ENCODE results near the gene DAB2.
"Not testable (repeated sequence)": the region's sequence is repeated elsewhere in the genome, so short reads cannot be mapped to it uniquely, and the experiment has no call there.

Gene DAB2

DNA sequence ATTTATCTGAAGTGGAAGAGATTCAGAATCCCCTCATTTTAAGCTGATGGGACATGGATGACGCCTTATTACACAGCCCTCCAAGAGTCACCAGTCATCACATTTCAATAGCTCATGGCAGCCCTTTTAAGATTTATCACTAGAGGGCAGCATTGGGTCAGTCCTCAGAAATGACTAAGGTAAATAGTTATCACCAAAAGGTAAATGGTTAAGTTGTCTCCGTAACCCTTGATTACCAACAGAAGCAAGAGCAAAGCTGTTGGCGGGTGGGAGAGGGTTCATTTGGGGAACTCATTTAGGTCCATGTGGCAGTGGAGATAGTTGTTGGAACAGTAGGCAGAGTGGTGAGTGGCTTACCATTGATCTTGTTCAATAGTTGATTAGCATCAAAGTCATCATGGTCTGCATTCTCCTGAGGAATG lies 48.5 kb downstream of the DAB2 start:
- no peak for DNase-seq

DNA sequence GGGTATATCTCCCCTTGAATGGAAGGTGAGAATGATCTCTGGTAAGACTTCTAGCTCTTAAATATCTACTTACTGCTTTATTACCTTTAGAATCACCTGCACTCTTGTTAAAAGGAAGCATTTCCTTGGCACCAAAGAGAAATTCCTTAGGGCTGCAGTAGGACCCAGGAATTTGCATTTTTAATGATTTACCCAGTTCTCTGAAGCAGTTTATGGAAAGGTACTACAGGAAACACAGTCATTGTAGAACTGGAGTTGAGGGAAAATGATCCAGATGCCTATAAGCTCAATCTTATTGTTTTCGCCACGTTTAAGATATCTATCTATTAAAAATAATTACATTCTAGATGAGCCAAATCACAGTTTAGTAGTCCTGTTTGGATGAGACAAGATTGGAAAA lies 51.0 kb downstream of the DAB2 start:
- DNase-seq = no peak

DNA sequence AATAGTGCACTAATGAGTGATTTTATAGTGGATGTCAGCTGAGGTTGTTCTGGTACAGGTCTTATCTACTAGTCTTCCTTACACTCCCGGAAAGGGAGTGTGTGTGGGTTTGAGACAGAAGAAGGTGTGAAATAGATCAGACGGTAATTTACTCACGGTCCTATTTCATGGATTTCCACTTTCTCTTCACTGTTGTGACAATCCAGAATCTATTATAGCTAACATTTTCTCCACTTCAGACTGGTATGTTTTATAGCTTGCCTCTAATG lies 53.5 kb downstream of the DAB2 start:
- no peak for DNase-seq

DNA sequence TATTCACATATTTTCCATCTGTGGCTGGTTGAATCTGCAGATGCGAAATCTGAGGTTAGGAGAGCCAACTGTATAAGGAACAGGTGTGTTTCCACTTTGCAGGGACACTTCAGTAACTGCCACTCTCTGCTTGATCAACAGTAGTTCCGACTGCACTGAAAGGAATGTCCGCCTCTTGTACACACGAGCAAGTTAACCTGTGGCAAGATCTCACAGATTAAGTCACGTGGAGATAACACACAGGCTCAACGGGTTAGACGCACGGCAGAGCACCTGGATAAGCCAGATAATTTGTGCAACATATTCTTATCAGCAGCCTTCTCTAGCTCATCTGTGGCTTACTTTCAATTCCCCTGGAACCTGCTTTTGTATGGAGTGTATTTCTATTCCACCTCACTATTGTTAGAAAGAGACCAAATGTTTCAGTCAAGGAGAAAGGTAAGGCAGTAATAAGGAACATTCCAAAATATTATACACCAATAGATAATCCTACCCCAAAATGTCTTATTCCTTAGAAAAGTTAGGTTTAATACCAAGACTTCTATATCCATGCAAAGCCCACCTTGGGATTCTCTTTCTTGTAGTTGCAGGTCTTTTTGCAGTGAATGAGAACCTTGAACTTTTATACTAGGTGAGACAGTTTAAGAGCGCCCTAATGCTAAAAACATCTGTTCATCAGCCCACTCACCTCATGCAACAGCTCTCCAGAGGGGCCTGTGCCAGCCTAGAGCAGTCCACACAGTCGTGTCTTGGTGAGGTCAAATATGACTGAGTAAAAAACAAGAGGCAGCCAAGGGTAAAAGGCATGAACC lies 54.0 kb downstream of the DAB2 start:
- no peak for DNase-seq

DNA sequence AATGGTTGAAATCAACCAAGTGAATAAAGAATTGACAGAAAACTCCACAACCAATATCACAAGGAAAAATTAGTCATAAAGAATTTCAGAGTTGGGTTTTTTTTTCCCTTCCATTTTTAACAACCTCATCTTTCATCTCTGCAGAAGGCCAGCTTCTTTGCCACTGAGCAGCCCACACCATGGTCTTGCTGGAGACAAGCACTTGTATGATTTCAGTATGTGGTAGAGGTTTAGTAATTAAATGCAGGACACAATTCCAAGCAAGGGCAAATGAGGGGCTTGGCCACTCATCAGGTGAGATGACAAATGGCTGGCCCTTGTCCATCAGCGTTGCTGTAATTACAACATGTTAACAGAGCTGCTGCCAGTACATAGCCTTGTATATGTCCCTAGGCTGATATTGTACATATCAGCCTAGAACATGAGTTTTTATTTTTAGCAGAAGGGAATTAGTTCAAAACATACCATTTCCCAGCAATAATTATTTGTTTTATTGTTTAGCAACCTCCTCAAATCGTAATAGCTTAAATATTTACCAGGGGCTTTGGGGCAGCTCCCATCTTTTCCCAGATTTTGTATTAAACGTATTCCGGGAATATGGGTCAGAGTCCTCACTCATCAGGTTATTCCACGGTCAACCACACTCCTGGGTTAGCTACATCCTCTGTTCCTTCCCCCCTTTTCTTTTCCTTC lies 55.5 kb downstream of the DAB2 start:
- no peak for DNase-seq

DNA sequence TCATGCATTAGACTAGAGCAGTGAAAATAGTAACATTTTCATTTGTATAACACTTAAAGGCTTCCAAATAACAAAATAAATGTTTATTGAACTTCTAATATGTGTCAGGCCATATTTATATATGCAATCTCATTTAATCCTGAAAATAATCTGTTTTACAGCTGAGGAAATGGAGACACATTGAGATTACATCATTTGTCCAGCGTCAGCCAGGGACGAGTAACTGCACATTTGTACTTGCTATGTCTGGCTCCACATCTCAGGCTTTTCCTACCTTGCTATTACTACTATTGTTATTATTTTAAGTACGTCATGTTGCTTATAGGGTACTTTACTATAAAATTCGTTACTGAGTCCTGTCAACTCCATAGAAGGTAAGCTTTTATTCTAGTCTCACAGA lies 56.7 kb downstream of the DAB2 start:
- no peak for DNase-seq

DNA sequence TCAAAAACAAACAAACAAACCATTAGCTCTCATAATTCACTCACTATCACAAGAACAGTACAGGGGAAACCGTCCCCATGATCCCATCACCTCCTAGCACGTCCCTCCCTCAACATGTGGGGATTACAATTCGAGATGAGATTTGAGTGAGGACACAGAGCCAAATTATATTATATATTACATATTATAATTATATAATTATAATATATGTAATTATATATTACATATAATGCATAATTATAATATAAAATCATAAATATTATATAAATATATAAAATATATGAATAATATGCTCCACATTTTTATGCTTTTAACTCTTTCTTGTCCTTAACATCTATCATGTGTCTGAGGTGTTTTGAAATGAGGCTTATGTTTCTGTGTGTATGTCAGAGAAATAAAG lies 57.1 kb downstream of the DAB2 start:
- DNase-seq = no peak

DNA sequence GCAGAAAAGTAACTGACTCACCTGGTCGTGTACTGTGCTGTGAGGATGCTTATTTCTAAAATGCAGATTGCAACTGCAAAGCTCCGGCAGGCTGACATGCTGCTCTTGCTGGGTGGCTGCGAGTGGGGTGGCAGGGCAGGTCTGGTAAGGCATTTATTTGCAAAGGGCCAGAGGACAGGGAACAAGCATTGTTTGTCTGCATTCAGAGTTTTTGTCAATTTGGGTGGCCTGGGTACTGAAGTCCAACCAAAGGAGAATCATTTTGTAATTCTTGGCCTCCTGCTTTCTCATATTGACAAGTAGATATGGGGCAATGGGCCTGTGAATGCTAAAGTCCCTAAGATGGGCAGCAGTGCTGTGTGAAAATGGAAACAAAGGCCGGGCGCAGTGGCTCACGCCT lies 60.4 kb downstream of the DAB2 start, which contains the start of gene C9:
Gene C9 (minus strand): TSS at position 129 of the 400 bp plus-strand sequence. CDS start 31 bp downstream, at position 98.
- DNase-seq = no peak

DNA sequence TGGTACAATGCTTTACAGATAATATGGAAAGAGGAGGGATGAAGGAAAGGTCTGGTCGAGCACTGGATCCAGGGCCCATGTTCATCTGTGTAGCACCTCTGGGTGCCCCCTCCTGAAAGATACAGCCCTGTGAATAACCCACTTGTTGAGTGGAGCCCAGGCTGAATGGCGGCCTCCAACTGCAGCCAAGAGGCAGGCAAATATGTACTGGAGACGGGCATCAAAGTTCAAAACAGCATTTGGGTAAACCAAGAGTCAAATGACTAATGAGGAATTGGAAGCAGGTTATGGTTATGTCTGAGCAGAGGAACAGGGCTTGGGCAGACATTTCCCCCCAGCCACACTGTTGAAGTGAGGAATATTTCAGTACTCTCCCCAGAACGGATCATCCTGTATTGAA lies 61.6 kb downstream of the DAB2 start:
- DNase-seq = no peak

DNA sequence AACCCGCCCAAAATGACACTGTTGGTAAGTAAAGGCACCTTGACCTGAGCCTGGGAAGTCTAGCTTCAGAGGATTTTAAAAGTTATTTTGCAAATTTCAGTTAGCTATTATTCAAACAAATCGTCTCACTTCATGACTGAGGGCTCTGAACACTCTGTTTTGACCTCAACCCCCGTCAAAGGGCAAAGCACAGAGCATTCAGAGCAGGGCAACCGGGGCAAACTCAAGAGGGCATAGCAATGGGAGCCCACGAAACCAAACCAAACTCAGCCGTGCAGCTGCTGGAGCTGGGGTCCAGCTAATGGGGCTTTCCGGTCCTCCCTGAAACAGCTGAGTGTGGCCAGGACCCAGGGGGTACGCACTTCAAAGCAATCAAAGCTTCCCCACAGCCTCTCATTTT lies 62.1 kb downstream of the DAB2 start:
- no peak for DNase-seq

DNA sequence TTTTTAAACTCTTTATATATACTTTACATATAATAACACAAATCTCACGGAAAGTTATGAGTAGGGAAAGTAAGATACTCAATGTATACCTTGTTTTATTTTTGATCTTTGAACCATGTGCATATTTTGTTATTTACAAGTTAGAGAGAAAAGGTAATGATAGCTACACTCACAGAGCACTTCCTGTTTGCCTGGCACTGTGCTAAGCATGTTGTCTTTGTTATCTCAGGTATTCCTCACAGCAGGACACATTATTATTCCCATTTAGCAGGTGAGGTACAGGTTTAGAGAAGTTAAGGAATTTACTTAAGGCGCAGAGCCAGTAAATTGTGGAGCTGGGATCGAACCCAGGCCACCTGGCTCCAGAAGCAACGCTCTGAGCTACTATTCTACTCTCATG lies 63.5 kb downstream of the DAB2 start:
- DNase-seq = no peak

DNA sequence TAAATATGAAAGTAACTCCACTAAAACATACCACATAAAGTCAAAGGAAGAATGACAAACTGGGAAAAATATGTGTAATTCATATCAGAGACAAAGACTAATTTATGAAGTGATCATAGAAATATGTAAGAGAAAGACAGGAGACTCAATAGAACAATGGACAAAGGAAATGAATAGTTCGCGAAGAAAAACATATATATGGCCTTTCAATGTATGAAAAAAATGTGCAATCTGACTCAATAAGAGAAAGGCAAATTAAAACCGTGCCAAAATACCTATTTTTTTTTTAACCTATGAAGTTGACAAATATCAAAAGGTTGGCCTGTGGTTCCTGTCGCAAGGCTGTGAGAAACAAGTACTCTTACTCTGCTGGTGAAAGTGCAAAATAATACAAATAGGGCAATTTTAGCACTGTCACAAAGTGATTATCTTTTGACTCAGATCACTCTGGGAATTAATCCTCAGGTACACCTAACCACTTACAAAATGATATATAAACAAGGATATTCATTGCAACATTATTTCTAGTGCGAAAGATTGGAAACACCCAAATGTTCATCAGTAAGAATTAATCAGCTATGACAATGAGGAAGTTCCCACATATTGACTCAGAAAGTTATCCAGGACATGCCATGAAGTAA lies 64.2 kb downstream of the DAB2 start:
- no peak for DNase-seq

DNA sequence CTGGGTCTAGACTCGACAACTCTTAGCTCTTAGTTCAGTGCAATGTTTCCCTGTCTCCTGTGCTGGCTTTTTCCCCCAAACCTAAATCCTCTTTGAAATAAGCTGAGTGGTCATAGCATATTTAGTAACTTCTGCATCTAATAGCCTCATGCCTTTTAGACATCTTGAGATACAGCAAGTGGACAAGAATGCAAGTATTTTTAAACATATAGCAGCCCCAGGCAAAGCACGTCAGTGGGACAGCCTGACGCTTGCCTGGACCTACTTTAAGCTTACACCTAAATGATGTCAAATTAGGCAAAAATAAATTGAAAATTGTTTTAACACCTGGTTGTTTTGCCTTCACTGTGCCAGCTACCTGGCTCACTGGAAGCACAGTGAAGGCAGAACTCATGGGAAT lies 68.5 kb downstream of the DAB2 start:
- DNase-seq = no peak

DNA sequence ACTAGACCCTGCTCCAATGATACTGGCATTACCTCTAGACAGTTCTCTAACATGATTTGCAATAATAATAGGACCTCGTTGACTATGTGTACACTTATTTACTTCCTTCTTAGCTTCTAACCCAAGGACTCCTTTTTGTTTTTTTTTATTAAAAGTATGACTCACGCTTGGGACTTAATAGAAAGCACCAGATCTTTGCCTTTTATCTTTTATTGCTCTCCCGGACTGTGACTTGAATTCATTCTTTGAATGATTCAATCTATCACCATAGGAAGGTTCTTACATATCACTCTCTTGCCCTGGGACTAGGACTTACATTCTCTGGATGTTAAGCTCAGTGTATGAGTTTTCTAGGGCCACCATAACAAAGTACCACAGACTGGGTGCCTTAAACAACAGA lies 69.5 kb downstream of the DAB2 start:
- DNase-seq = no peak

DNA sequence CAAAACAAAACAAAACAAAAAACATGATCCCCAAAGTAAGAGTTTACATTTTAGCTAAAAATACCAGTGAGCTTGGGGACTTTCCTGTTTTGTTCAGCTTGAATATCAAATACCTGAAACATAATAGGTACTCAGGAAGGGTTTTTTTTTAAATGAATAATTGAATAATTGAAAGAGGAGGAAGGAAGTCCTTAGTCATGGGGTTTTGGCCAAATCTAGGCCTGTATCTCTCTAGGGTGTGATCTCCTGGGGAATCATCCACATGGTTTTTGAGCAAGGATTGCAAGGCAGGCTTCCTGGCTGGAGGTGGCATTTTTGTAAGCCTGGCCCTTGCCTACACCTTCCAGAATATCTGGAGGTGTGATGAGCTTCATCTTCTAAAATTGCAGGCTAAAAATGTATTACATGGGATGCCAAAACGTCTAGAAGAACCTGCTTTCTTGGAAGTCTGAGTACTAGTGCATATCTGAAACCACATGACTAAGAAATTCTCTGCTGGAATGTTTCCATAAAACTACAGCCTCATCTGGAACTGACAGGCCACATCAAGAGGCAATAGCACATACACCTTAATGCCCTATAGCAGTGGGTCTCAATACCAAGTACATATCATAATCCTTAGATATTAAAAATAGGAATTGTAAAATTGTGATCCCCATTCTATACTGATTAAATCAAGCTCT lies 70.9 kb downstream of the DAB2 start:
- DNase-seq = no peak

DNA sequence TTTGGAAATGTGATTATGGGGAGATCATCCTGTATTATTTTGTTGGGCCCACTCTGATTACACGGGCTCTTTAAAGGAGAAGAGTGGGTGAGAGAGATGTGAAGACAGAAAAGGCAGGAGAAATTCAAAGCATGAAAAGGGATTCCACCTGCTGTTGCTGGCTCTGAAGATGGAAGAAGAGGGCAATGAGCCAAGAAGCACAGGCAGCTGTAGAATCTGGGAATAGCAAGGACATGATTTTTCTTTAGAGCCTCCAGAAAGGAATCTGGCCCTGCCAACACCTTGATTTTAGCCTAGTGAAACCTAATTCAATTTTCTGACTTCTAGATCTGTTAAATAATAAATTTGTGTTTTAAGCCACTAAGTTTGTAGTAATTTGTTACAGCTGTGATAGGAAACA lies 71.8 kb downstream of the DAB2 start:
- DNase-seq = no peak

DNA sequence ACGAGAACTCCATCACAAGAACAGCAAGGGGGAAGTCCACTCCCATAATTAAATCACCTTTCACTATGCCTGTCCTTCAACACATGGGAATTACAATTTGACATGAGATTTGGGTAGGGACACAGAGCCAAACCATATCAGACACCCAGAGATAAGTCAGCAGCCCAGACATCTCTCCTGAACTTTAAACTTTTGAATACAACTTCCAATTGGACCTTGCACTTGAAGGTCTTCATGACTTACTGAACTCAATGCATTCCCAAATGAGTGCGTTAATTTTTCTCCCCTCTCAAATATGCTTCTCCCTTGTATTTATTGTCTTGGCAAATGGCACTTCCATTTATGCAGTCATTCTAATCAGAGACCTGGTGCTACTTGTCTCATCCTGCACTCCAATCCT lies 72.6 kb downstream of the DAB2 start:
- DNase-seq = no peak

DNA sequence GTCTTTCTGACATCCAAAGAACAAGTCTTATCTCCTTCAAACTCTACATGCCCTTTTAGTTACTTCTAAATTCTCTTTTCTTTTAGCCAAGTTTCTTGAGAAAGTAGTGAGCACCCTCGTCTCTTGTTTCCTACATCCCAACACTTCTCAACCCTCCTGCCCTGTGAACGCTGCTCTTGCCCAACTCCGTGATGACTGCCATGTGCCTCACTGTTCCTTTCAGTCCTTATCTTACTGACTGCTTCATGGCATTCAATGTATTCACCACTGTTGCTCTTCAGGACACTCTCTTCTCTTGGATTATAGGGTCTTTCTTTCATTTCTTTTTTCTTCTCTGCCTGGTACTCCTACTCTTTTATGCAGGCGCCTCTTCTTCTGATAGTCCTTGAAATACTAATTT lies 75.3 kb downstream of the DAB2 start:
- no peak for DNase-seq

DNA sequence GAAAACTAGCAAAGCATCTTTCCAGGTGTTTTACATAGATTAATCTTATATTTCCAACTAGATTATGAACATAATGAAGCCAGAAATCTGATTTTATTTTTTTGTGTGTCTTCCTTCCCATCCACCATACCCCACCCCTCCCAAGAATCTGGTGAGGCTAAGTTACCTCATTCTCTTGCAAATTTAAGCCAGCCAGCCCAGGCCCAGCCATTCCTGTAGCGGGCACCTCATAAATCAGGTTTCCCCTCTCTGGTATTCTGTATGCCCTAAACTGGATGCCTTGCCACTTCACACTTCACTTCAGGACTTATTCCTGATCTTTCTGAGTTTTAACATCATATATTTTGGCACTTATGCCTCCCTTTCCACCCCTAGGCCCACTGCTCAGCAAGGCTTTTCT lies 82.3 kb downstream of the DAB2 start:
- DNase-seq = no peak

DNA sequence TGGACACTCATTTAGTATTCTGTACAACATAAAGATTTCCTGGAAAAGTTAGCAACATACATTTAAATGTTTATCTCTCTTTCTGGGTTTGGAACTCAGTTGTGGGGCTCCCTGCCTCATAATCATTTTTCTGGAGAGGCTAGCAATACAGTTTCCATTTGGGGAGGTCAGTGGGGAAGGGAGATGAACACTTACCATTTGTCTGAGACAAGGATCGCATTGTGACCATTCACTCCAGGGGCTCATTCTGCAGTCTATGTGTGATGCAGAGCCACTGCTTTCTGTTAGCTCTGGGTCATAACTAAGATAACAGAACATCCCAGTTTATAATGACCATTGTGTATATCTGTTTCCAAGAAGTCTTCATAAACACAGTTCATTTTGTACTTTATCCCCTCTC lies 82.9 kb downstream of the DAB2 start:
- no peak for DNase-seq

DNA sequence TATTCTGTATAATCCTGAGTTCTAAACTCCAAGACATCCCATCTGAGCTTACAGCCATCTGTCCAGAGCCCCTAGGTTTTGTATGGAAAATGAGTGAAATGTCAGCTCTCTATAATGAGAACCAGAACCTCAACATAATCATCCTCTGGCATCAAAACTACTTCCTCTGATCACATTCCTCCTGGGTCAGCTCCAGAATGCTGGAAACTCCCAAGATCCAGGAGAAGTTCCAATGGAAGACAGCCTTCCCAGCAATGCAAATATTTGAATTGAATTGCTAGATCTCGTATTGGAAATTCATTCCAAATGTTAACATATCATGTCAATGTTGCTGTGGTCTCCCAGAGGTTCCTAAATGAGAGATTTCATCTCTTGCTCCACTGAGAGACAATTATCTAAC lies 84.3 kb downstream of the DAB2 start:
- DNase-seq = no peak

DNA sequence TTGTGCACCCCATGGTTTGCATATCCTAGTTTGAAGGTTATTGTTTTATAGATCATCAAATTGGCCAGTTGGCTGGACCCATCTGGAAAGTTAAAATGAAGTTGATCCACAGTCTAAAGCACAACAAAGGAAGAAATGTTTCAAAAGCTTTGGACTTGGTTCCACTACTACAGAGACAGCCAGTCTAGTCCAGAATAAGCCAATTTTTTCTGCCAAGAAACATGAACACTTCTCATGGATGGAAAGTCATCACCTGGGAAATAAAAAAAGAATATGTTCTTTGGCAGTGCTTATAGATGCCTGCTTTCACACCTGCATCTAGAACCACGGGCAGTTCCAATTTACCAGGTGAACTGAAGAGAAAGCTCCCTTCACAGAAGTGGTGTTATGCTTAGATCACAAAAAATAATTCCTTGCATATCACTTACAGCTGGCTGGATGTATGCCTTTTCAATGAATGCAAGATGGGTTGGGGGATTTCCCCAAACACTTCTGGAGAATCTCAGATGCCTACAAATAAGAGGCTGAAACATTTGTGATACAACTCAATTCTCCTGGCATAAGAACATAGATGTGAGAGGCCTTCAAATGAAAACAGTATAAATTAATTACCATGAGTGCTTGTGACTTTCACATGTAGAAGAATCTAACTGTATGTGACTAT lies 87.4 kb downstream of the DAB2 start:
- DNase-seq = no peak

DNA sequence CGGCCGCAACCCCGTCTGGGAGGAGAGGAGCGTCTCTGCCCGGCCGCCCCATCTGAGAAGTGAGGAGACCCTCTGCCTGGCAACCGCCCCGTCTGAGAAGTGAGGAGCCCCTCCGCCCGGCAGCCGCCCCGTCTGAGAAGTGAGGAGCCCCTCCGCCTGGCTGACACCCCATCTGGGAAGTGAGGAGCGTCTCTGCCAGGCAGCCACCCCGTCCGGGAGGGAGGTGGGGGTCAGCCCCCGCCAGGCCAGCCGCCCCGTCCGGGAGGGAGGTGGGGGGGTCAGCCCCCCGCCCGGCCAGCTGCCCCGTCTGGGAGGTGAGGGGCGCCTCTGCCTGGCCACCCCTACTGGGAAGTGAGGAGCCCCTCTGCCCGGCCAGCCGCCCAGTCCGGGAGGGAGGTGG lies 90.5 kb downstream of the DAB2 start:
- not testable (repeated sequence) for DNase-seq

Measured in stimulated activated CD4-positive, alpha-beta T cell treated with anti-CD3 and anti-CD28 coated beads, Interleukin-4, amount 100 ng/mL, for 1 hour (primary cell).